ENCODE data around the gene KIRREL3. TPM values are rescaled to one million over a fixed set of nuclear protein-coding genes. Genes with fewer than 3 reads are reported as not detected.

The KIRREL3 gene
- total and polyA plus RNA-seq, 2 donors (not counting 3 experiments of a cell fraction or from before 2014, with no cell fraction given): not detected

DNA sequence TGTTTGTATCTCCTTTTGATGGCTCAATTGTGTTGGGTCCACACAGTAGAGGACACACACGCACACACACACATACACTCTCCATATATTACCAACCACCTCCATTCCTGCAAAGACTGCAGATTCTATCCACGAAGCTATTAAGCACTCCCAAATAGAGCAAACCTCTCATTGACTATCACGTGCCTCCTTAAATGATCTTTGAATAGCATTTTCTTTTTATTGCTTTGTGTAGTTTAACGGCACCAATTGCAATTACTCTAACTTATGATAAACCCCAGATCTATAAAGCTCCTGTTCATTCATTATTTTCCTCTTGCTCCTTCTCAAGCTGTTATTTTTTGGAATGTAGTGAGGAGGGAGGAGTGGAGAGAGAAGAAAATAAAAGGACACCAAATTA, 440.3 kb downstream of the KIRREL3 start:
- Histone ChIP-seq H3K9me3 (replicated peaks; ENCODE audit: control insufficient read depth, insufficient read depth, low read length) (no peaks in the 10 kb centered on the region), H3K4me1 (ENCODE audit: control insufficient read depth, extremely low read depth, insufficient read depth, low read length) (no peaks in the 10 kb centered on the region), H2AFZ (ENCODE audit: low read depth, low read length) (no peak overlapping the region), H3K36me3 (ENCODE audit: control insufficient read depth in 2 of 2, extremely low read depth in 1 of 2, insufficient read depth in 2 of 2, low read length in 2 of 2) (no peaks in the 10 kb centered on the region), H3K79me2 (ENCODE audit: control insufficient read depth, insufficient read depth, low read length) (no peaks in the 10 kb centered on the region), H3K9ac (replicated peaks; ENCODE audit: extremely low read depth, insufficient read depth, low read length) (no peak overlapping the region), H3K4me2 (ENCODE audit: insufficient read depth, low read length) (no peak overlapping the region), H4K20me1 (replicated peaks; ENCODE audit: control insufficient read depth, extremely low read depth, insufficient read depth, low read length) (no peaks in the 10 kb centered on the region), H3K9me1 (replicated peaks; ENCODE audit: control insufficient read depth, extremely low read depth, insufficient read depth, low read length) (no peaks in the 10 kb centered on the region), H3K27ac (ENCODE audit: insufficient read depth, low read depth, low read length) (no peak overlapping the region), H3K4me3 (replicated peaks in 1 of 3; ENCODE audit: insufficient read depth in 1 of 3, low read depth in 1 of 3, low read length in 3 of 3) (no peak overlapping the region), H3K27me3 (ENCODE audit: control insufficient read depth in 2 of 2, insufficient read depth in 2 of 2, low read length in 2 of 2) (no peaks in the 10 kb centered on the region)
- dilution Hi-C loops (cut with MboI; ENCODE audit: extremely low pct_ligation_motif_present, low sequenced_read_pairs): no loop called here
- CTCF ChIA-PET: interaction anchor here (0.8 kb wide), 1 partner anchor 13 kb away, joined by 5 read pairs; no protein-coding TSS in a partner anchor
- TF ChIP-seq MYC (IDR thresholded peaks at IDR 0.05; ENCODE audit: low read depth, low read length) (no peak), JUN (IDR thresholded peaks at IDR 0.05; ENCODE audit: borderline replicate concordance, insufficient read depth, insufficient read length, low read depth) (no peak), POLR2A (IDR thresholded peaks at IDR 0.05; ENCODE audit: low read depth, low read length) (no peak), POLR2AphosphoS5 (IDR thresholded peaks at IDR 0.05; ENCODE audit: insufficient read depth, low read depth, low read length) (no peak), EZH2 (IDR thresholded peaks at IDR 0.05; ENCODE audit: borderline replicate concordance, low read depth, low read length, severe bottlenecking) (no peak), GATA2 (IDR thresholded peaks at IDR 0.05; ENCODE audit: insufficient read depth, insufficient read length, low read depth, low read length) (no peak), CTCF (IDR thresholded peaks at IDR 0.05; ENCODE audit: extremely low read depth in 1 of 2, insufficient read depth in 1 of 2, low read depth in 1 of 2, low read length in 2 of 2) (no peak), FOS (IDR thresholded peaks at IDR 0.05; ENCODE audit: borderline replicate concordance, insufficient read depth, low read length) (no peak)
- TF ChIP-seq, protein P1, sequence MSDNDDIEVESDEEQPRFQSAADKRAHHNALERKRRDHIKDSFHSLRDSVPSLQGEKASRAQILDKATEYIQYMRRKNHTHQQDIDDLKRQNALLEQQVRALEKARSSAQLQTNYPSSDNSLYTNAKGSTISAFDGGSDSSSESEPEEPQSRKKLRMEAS (IDR thresholded peaks at IDR 0.05; ENCODE audit: insufficient read depth, insufficient read length): no peak
- POLR2A ChIA-PET: no interaction called here
- intact Hi-C loops (cut with micrococcal nuclease): no loop called here
- no peak for FAIRE-seq
- DNase-seq (ENCODE audit: low read depth, low spot score): no peak
- no TSS peak for BruUV-seq (replicated peaks)

Measured in endothelial cell of umbilical vein (primary cell).